Astrocyte (in vitro differentiated cells and primary cell): Measurements from ENCODE around the gene CPNE4.

Source experiments
- EZH2 ChIP-seq: IDR thresholded peaks from 2 replicates; pipeline ENCODE4 v1.6.1; 2012; ENCODE audit warnings: mild to moderate bottlenecking, low read length, inconsistent platforms; ENCODE audit not compliant: insufficient read depth
- TF ChIP-seq, protein P1 (sequence below): IDR thresholded peaks from 2 replicates; pipeline ENCODE4 v1.5.1; 2011; ENCODE audit warnings: low read depth, mild to moderate bottlenecking, inconsistent platforms, low read length, moderate library complexity; ENCODE audit not compliant: insufficient read depth

DNA sequence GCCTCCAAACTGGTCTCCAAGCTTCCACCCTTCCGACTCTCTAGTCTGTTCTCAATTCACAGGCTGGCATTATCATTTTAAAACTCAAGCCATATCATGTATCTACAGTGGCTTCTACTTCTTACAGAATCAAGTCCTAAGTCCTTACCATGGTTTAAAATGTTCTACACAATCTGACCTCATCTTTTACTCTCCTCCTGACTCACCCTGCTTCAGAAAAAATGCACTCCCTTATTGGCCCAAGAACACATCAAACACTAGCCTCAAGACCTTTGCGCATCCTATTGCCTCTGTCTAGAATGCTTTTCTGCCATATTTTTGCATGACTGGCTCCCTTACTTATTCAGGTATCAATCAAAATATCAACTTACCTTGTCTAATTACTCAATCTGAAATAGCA, 543.0 kb downstream of the CPNE4 start:
- TF ChIP-seq, protein P1, sequence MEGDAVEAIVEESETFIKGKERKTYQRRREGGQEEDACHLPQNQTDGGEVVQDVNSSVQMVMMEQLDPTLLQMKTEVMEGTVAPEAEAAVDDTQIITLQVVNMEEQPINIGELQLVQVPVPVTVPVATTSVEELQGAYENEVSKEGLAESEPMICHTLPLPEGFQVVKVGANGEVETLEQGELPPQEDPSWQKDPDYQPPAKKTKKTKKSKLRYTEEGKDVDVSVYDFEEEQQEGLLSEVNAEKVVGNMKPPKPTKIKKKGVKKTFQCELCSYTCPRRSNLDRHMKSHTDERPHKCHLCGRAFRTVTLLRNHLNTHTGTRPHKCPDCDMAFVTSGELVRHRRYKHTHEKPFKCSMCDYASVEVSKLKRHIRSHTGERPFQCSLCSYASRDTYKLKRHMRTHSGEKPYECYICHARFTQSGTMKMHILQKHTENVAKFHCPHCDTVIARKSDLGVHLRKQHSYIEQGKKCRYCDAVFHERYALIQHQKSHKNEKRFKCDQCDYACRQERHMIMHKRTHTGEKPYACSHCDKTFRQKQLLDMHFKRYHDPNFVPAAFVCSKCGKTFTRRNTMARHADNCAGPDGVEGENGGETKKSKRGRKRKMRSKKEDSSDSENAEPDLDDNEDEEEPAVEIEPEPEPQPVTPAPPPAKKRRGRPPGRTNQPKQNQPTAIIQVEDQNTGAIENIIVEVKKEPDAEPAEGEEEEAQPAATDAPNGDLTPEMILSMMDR: no peak
- no peak for TF ChIP-seq EZH2
